IMR-90 (cell line): ENCODE results near the gene GIPC3. TPM values are rescaled to one million over a fixed set of nuclear protein-coding genes. Genes with fewer than 3 reads are reported as not detected.

Experiments
- ATAC-seq: fragments of 200-7000 bp; cut with Tn5 transposase; 2 replicates; pipeline ENCODE4 v1.9.1; 2020; ENCODE audit warnings: low read depth, mild to moderate bottlenecking, moderate library complexity
- BruUV-seq: library from RNA; stranded (reverse); fragments of 400-500 nt; replicated peaks from 2 replicates; lab custom pipeline; 2021; lab: Mats Ljungman, UMichigan
- CTCF ChIA-PET: fragments of 300-600 bp; formaldehyde crosslinking; extraction: SDS; loops from one replicate; lab custom pipeline; 2021; ENCODE audit warnings: antibody characterized with exemption; lab: Yijun Ruan, JAX
- POLR2A ChIA-PET: fragments of 300-600 bp; sonication (Branson Sonifier 250); formaldehyde crosslinking; loops from one replicate; lab custom pipeline; 2022; ENCODE audit warnings: antibody characterized with exemption; ENCODE audit not compliant: unreplicated experiment; lab: Charles Lee
- DNase-seq: peaks from one replicate; pipeline ENCODE4 v3.0.0; 2013
- H2AFZ ChIP-seq: replicated peaks from 2 replicates; pipeline ENCODE3; 2013; ENCODE audit warnings: low read length, mild to moderate bottlenecking; ENCODE audit not compliant: poor library complexity
- H2AK5ac ChIP-seq: 2 replicates; pipeline ENCODE4 v1.6.1; 2013; ENCODE audit warnings: low read depth, low read length, inconsistent platforms
- H2AK9ac ChIP-seq: replicated peaks from 2 replicates; pipeline ENCODE3; 2013; ENCODE audit warnings: mild to moderate bottlenecking, low read depth, low read length, moderate library complexity; ENCODE audit not compliant: poor library complexity
- H2BK120ac ChIP-seq: 2 replicates; pipeline ENCODE4 v1.6.1; 2013; ENCODE audit warnings: low read depth, low read length, inconsistent platforms
- H2BK15ac ChIP-seq: 3 replicates; pipeline ENCODE4 v1.6.1; 2013; ENCODE audit warnings: low read depth, low read length, inconsistent platforms
- H2BK20ac ChIP-seq: 2 replicates; pipeline ENCODE4 v1.6.1; 2013; ENCODE audit warnings: low read depth, mild to moderate bottlenecking, inconsistent platforms, low read length, moderate library complexity
- H2BK5ac ChIP-seq: 2 replicates; pipeline ENCODE4 v1.6.1; 2013; ENCODE audit warnings: mild to moderate bottlenecking, low read depth, low read length, inconsistent platforms; ENCODE audit not compliant: poor library complexity, severe bottlenecking
- H3K14ac ChIP-seq: replicated peaks from 2 replicates; pipeline ENCODE4 v1.6.1; 2013; ENCODE audit warnings: low read depth, low read length, inconsistent platforms
- H3K18ac ChIP-seq: 2 replicates; pipeline ENCODE4 v1.6.1; 2013; ENCODE audit warnings: low read depth, low read length, control low read depth
- H3K23ac ChIP-seq: 2 replicates; pipeline ENCODE4 v1.6.1; 2013; ENCODE audit warnings: low read depth, low read length, inconsistent platforms
- H3K27ac ChIP-seq: 2 replicates; pipeline ENCODE4 v1.5.1; 2013; ENCODE audit warnings: mild to moderate bottlenecking, control low read depth, low read length; ENCODE audit not compliant: insufficient read depth
- H3K27me3 ChIP-seq: 2 replicates; pipeline ENCODE4 v1.6.1; 2013; ENCODE audit warnings: low read length; ENCODE audit not compliant: control insufficient read depth, insufficient read depth
- H3K36me3 ChIP-seq: 2 replicates; pipeline ENCODE4 v1.6.1; 2013; ENCODE audit warnings: low read length, mixed read lengths; ENCODE audit not compliant: control insufficient read depth, insufficient read depth
- H3K4ac ChIP-seq: 2 replicates; pipeline ENCODE4 v1.6.1; 2013; ENCODE audit warnings: low read depth, low read length, inconsistent platforms
- H3K4me1 ChIP-seq: 2 replicates; pipeline ENCODE4 v1.6.1; 2013; ENCODE audit warnings: low read length, mixed read lengths; ENCODE audit not compliant: control insufficient read depth, insufficient read depth
- H3K4me2 ChIP-seq: 2 replicates; pipeline ENCODE4 v1.6.1; 2013; ENCODE audit warnings: low read depth, mild to moderate bottlenecking, control low read depth, low read length, moderate library complexity
- H3K4me3 ChIP-seq: 2 replicates; pipeline ENCODE4 v1.5.1; 2013; ENCODE audit warnings: low read depth, mild to moderate bottlenecking, control low read depth, low read length, moderate library complexity; ENCODE audit not compliant: insufficient read depth
- H3K56ac ChIP-seq: 2 replicates; pipeline ENCODE4 v1.6.1; 2013; ENCODE audit warnings: low read length, inconsistent platforms; ENCODE audit not compliant: insufficient read depth; ENCODE audit errors: extremely low read depth
- H3K79me1 ChIP-seq, 2 experiments: 2 replicates each; pipeline ENCODE4 v1.6.1; 2013; ENCODE audit warnings: low read length in 2 of 2, inconsistent platforms in 1 of 2, low read depth in 1 of 2
- H3K9ac ChIP-seq: 2 replicates; pipeline ENCODE4 v1.6.1; 2013; ENCODE audit warnings: low read depth, low read length, control low read depth
- H3K9me1 ChIP-seq: 2 replicates; pipeline ENCODE4 v1.6.1; 2013; ENCODE audit warnings: low read length, inconsistent platforms; ENCODE audit not compliant: insufficient read depth
- H3K9me3 ChIP-seq: 2 replicates; pipeline ENCODE4 v1.6.1; 2013; ENCODE audit warnings: low read length; ENCODE audit not compliant: control insufficient read depth, insufficient read depth
- H4K20me1 ChIP-seq: 2 replicates; pipeline ENCODE4 v1.6.1; 2013; ENCODE audit warnings: low read length, inconsistent platforms; ENCODE audit not compliant: insufficient read depth
- H4K5ac ChIP-seq: 2 replicates; pipeline ENCODE4 v1.6.1; 2013; ENCODE audit warnings: mild to moderate bottlenecking, low read depth, low read length, control low read depth
- H4K8ac ChIP-seq, 2 experiments: 2 replicates each; pipeline ENCODE4 v1.6.1; 2013; ENCODE audit warnings: low read depth in 2 of 2, low read length in 2 of 2, control low read depth in 1 of 2, inconsistent platforms in 1 of 2
- H4K91ac ChIP-seq: 2 replicates; pipeline ENCODE4 v1.6.1; 2013; ENCODE audit warnings: low read depth, low read length, inconsistent platforms; ENCODE audit not compliant: insufficient read depth
- BHLHE40 ChIP-seq: fragments of 150-350 bp; IDR thresholded peaks from 2 replicates; pipeline ENCODE4 v1.6.1; 2016; ENCODE audit warnings: mild to moderate bottlenecking, low read depth, low read length
- CEBPB ChIP-seq: IDR thresholded peaks from 2 replicates; pipeline ENCODE4 v1.6.1; 2012; ENCODE audit warnings: low read depth, low read length, improper control_type of control experiment
- CHD1 ChIP-seq: IDR thresholded peaks from 2 replicates; pipeline ENCODE4 v1.6.1; 2012; ENCODE audit warnings: low read depth, low read length, improper control_type of control experiment
- FOS ChIP-seq: fragments of 150-350 bp; IDR thresholded peaks from 2 replicates; pipeline ENCODE4 v1.6.1; 2016; ENCODE audit warnings: low read depth, low read length
- MAFK ChIP-seq: IDR thresholded peaks from 2 replicates; pipeline ENCODE4 v1.6.1; 2012; ENCODE audit warnings: low read depth, low read length, improper control_type of control experiment
- MAZ ChIP-seq: IDR thresholded peaks from 2 replicates; pipeline ENCODE4 v1.6.1; 2012; ENCODE audit warnings: low read depth, mild to moderate bottlenecking, low read length, improper control_type of control experiment, moderate library complexity, borderline replicate concordance
- MXI1 ChIP-seq: IDR thresholded peaks from 2 replicates; pipeline ENCODE4 v1.6.1; 2012; ENCODE audit warnings: low read depth, mild to moderate bottlenecking, low read length, moderate library complexity, borderline replicate concordance
- NFE2L2 ChIP-seq: fragments of 150-350 bp; IDR thresholded peaks from 2 replicates; pipeline ENCODE4 v1.6.1; 2016; ENCODE audit warnings: low read depth, mild to moderate bottlenecking, low read length
- POLR2A ChIP-seq: IDR thresholded peaks from 2 replicates; pipeline ENCODE4 v1.6.1; 2012; ENCODE audit warnings: mild to moderate bottlenecking, low read depth, low read length
- RAD21 ChIP-seq: IDR thresholded peaks from 2 replicates; pipeline ENCODE4 v1.6.1; 2012; ENCODE audit warnings: low read length, improper control_type of control experiment
- RCOR1 ChIP-seq: IDR thresholded peaks from 2 replicates; pipeline ENCODE4 v1.6.1; 2012; ENCODE audit warnings: mild to moderate bottlenecking, low read length, improper control_type of control experiment; ENCODE audit not compliant: insufficient replicate concordance
- RFX5 ChIP-seq: IDR thresholded peaks from 2 replicates; pipeline ENCODE4 v1.8.0; 2012; ENCODE audit warnings: low read depth, mild to moderate bottlenecking, low read length, moderate library complexity
- SMC3 ChIP-seq: fragments of 150-350 bp; IDR thresholded peaks from 2 replicates; pipeline ENCODE4 v1.6.1; 2016; ENCODE audit warnings: low read depth, mild to moderate bottlenecking, antibody characterized with exemption, low read length, moderate library complexity
- WGBS, 2 experiments: methylation state at CpG; one replicate each; pipeline versions ENCODE4 v1.1.5 to v1.1.7; 2013; ENCODE audit warnings: missing lambda C conversion rate in 2 of 2; ENCODE audit not compliant: insufficient read length in 1 of 2; ENCODE audit errors: extremely low coverage in 2 of 2; 5-methylcytosine and 5-hydroxymethylcytosine counted together
- dilution Hi-C: fragments of 300-500 bp; cut with HindIII; formaldehyde crosslinking; loops from one replicate; pipeline ENCODE4 v1.14.3; 2018; ENCODE audit warnings: low sequenced_read_pairs; ENCODE audit not compliant: unreplicated experiment
- in situ Hi-C: fragments of 300-500 bp; cut with MboI; formaldehyde crosslinking; loops from 3 replicates; pipeline ENCODE4 v1.14.3; 2019; ENCODE audit warnings: low sequenced_read_pairs, inconsistent platforms, mixed read lengths
- intact Hi-C: fragments of 100-400 bp; cut with micrococcal nuclease; formaldehyde crosslinking; loops from 2 replicates; pipeline ENCODE4 v1.10.0; 2022
- polyA plus RNA-seq, 3 experiments: library from polyadenylated mRNA; depleted of rRNA; stranded (reverse); fragments of >200 nt; gene quantifications; 2 replicates each; pipeline ENCODE4 v1.2.3, GENCODE V29; 2012; ENCODE audit warnings: low replicate concordance in 1 of 3
- total RNA-seq: library from RNA; depleted of rRNA; stranded (reverse); fragments of >200 nt; gene quantifications from 2 replicates; pipeline ENCODE4 v1.2.3, GENCODE V29; 2012
- TF ChIP-seq, protein P1 (sequence below): fragments of 150-350 bp; IDR thresholded peaks from 2 replicates; pipeline ENCODE4 v1.6.1; 2016; ENCODE audit warnings: low read depth, mild to moderate bottlenecking, low read length, moderate library complexity, borderline replicate concordance
- TF ChIP-seq, protein P2 (sequence below): conservative IDR thresholded peaks from 2 replicates; pipeline ENCODE4 v1.5.1; 2012; ENCODE audit warnings: mild to moderate bottlenecking, low read depth, low read length, improper control_type of control experiment

GIPC3 gene
- total and polyA plus RNA-seq, 2 of the 4 experiments (the other 2 are of a cell fraction): under 0.01 to 0.36 TPM

DNA sequence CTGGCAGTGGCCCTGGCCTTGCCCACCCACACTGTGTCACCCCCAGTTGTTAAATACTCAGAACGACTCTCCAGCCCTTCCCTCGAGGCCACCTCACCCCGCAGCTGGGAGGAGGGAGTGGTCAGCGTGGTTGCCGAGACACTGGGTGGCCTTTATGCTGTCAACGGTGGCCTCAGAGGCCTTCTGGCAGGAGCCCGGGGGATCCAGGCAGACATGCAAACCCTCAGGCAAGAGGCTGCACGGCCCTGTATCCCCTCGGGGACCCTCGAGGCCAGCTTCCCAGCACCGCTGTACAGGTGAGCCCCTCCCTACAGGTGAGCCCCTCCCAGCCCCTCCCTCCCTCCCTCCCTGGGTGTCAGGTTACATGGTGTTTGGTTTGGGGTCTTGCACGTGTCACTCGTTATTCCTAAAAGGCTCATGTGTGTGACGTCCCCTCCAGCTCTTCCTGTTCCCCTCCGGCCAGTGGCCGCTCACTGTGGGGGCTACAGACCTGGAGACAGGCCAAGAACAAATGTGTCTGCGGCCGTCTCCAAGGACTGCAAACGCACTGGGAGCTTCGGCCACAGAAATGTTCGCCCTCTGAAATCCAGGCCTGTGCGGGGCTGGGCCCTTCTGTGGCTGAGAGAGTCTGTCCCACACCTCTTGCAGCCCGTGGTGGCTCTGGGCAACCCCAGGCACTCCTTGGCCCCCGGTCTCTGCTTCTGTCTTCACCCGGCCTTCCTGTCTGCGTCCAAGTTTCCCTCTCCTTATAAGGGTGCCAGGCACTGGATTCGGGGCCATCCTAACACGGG, 46.1 kb upstream of the GIPC3 start, which contains the start of gene TEKTIP1 (continued):
- no peak for TF ChIP-seq MAZ

DNA sequence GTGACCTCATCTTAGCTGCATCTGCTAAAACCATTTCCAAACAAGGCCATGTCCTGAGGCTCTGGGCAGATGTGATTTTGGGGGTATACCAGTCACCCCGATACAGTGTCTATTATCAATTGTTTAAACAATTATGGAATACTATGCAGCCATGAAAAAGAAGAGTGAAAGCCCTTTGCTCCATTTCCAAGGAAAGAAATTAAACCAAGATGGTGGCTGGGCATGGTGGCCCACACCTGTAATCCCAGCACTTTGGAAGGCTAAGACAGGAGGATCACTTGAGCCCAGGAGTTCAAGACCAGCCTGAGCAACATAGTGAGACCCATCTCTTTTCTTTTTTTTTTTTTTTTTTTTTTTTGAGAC, 45.5 kb upstream of the GIPC3 start:
- Histone ChIP-seq H2AK5ac (no peak overlapping the region), H2BK20ac (no peak overlapping the region), H4K91ac (no peak overlapping the region), H4K8ac (no peak overlapping the region), H2BK5ac (no peak overlapping the region), H2BK120ac (no peak overlapping the region), H4K5ac (no peak overlapping the region), H3K9me1 (no peaks in the 10 kb centered on the region), H3K79me1 (peaks cover 9 to 31% of the 10 kb centered on the region in 2 experiments; a peak in 3 of 4 replicates), H3K14ac (no peak overlapping the region), H3K4me3 (no peak overlapping the region), H2AFZ (no peak overlapping the region), H3K9ac (no peak overlapping the region), H3K4me2 (no peak overlapping the region), H2AK9ac (no peak overlapping the region), H3K56ac (no peak overlapping the region), H3K23ac (no peak overlapping the region), H3K36me3 (peaks cover 26% of the 10 kb centered on the region), H3K27me3 (no peaks in the 10 kb centered on the region), H3K4me1 (no peaks in the 10 kb centered on the region), H3K27ac (no peak overlapping the region), H3K18ac (no peak overlapping the region), H4K20me1 (peaks cover 32% of the 10 kb centered on the region), H3K4ac (no peak overlapping the region), H3K9me3 (no peaks in the 10 kb centered on the region), H2BK15ac (no peak overlapping the region)
- WGBS, 2 experiments: no CpG with 5 or more reads among the region's 1 CpG
- ATAC-seq (no peak), DNase-seq (no peak)
- in situ Hi-C loops (no loop called here), dilution Hi-C loops (no loop called here), intact Hi-C loops (no loop called here)
- POLR2A ChIA-PET: no interaction called here
- CTCF ChIA-PET: no interaction called here
- BruUV-seq: no TSS peak
- no peak for TF ChIP-seq MAFK
- no peak for TF ChIP-seq RAD21
- no peak for TF ChIP-seq MAZ
- no peak for TF ChIP-seq CEBPB
- no peak for TF ChIP-seq NFE2L2
- TF ChIP-seq, protein P1, sequence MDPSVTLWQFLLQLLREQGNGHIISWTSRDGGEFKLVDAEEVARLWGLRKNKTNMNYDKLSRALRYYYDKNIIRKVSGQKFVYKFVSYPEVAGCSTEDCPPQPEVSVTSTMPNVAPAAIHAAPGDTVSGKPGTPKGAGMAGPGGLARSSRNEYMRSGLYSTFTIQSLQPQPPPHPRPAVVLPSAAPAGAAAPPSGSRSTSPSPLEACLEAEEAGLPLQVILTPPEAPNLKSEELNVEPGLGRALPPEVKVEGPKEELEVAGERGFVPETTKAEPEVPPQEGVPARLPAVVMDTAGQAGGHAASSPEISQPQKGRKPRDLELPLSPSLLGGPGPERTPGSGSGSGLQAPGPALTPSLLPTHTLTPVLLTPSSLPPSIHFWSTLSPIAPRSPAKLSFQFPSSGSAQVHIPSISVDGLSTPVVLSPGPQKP: no peak
- no peak for TF ChIP-seq CHD1
- TF ChIP-seq RFX5: no peak
- no peak for TF ChIP-seq FOS
- TF ChIP-seq RCOR1: no peak
- no peak for TF ChIP-seq BHLHE40
- no peak for TF ChIP-seq POLR2A
- TF ChIP-seq, protein P2, sequence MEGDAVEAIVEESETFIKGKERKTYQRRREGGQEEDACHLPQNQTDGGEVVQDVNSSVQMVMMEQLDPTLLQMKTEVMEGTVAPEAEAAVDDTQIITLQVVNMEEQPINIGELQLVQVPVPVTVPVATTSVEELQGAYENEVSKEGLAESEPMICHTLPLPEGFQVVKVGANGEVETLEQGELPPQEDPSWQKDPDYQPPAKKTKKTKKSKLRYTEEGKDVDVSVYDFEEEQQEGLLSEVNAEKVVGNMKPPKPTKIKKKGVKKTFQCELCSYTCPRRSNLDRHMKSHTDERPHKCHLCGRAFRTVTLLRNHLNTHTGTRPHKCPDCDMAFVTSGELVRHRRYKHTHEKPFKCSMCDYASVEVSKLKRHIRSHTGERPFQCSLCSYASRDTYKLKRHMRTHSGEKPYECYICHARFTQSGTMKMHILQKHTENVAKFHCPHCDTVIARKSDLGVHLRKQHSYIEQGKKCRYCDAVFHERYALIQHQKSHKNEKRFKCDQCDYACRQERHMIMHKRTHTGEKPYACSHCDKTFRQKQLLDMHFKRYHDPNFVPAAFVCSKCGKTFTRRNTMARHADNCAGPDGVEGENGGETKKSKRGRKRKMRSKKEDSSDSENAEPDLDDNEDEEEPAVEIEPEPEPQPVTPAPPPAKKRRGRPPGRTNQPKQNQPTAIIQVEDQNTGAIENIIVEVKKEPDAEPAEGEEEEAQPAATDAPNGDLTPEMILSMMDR: no peak
- TF ChIP-seq MXI1: no peak
- TF ChIP-seq SMC3: no peak
